Brain microvascular endothelial cell (primary cell): ENCODE data around the gene NTN1.

Experiments used
- DNase-seq: peaks from one replicate; pipeline ENCODE4 v3.0.0-alpha.2; 2020
- H3K27ac ChIP-seq: fragments of 250-450 bp; sonication (Bioruptor Pico); 2 replicates; pipeline ENCODE4 v1.5.1; 2020; ENCODE audit warnings: mild to moderate bottlenecking, moderate library complexity
- H3K27me3 ChIP-seq: fragments of 250-450 bp; sonication (Bioruptor Pico); replicated peaks from 2 replicates; pipeline ENCODE4 v1.5.1; 2020; ENCODE audit warnings: mild to moderate bottlenecking
- H3K36me3 ChIP-seq: fragments of 250-450 bp; sonication (Bioruptor Pico); replicated peaks from 2 replicates; pipeline ENCODE4 v1.5.1; 2020; ENCODE audit warnings: mild to moderate bottlenecking
- H3K4me3 ChIP-seq: 2 replicates; pipeline ENCODE4 v1.5.1; 2011; ENCODE audit warnings: low read depth, mild to moderate bottlenecking, control low read depth, low read length, moderate library complexity
- CTCF ChIP-seq: IDR thresholded peaks from 2 replicates; pipeline ENCODE4 v1.5.1; 2011; ENCODE audit warnings: low read depth, mild to moderate bottlenecking, moderate library complexity, low read length, control low read depth, inconsistent platforms; ENCODE audit errors: missing control alignments
- in situ Hi-C: cut with HindIII; loops from 2 replicates; pipeline ENCODE4 v1.10.0; 2017; ENCODE audit warnings: low sequenced_read_pairs, low pct_ligation_motif_present

Gene NTN1

GRCh38 chr17:9004132-9004960, 17.0 kb upstream of the NTN1 start:
- in situ Hi-C loops = no loop called here
- Histone ChIP-seq H3K4me3 (no peak overlapping the region), H3K27me3 (peaks cover 39% of the 10 kb centered on the region), H3K27ac (no peak overlapping the region), H3K36me3 (no peaks in the 10 kb centered on the region)
- no peak for DNase-seq
- no peak for TF ChIP-seq CTCF

GRCh38 chr17:9004961-9005285, 16.4 kb upstream of the NTN1 start:
- in situ Hi-C loops = no loop called here
- H3K27ac ChIP-seq = no peak overlapping the region
- H3K27me3 ChIP-seq = peaks cover 39% of the 10 kb centered on the region
- no peak overlapping the region for H3K4me3 ChIP-seq
- no peaks in the 10 kb centered on the region for H3K36me3 ChIP-seq
- no peak for DNase-seq
- TF ChIP-seq CTCF = no peak

- H3K36me3 ChIP-seq = no peaks in the 10 kb centered on the region
- H3K27me3 ChIP-seq = peaks cover 39% of the 10 kb centered on the region
- DNase-seq = no peak
- in situ Hi-C loops = no loop called here
- no peak overlapping the region for H3K4me3 ChIP-seq
- no peak overlapping the region for H3K27ac ChIP-seq
- TF ChIP-seq CTCF = no peak
Observed at GRCh38 chr17:9006175-9006767, 15.0 kb upstream of the NTN1 start.

- in situ Hi-C loops = no loop called here
- no peak for TF ChIP-seq CTCF
Observed at GRCh38 chr17:9007052-9007714, 14.1 kb upstream of the NTN1 start.

GRCh38 chr17:9009096-9009495, 12.2 kb upstream of the NTN1 start:
- TF ChIP-seq CTCF = no peak
- Histone ChIP-seq H3K4me3 (no peak overlapping the region), H3K36me3 (no peaks in the 10 kb centered on the region), H3K27ac (no peak overlapping the region), H3K27me3 (peaks cover 18% of the 10 kb centered on the region)
- in situ Hi-C loops = no loop called here
- DNase-seq = no peak

More at GRCh38 chr17:9007052-9007714, 14.1 kb upstream of the NTN1 start:
- no peaks in the 10 kb centered on the region for H3K36me3 ChIP-seq
- peaks cover 35% of the 10 kb centered on the region for H3K27me3 ChIP-seq
- DNase-seq = no peak
- no peak overlapping the region for H3K27ac ChIP-seq
- H3K4me3 ChIP-seq = no peak overlapping the region
